Neural cell (in vitro differentiated cells): ENCODE measurements around the gene LOXL4. TPM values are rescaled to one million over a fixed set of nuclear protein-coding genes. Genes with fewer than 3 reads are reported as not detected.

Experiments
- H2AFZ ChIP-seq: fragments of 200-600, 300-800 bp; sonication (generic), shearing (Covaris generic); 2 replicates; pipeline ENCODE4 v1.6.0; 2014; ENCODE audit warnings: low read depth, mild to moderate bottlenecking, antibody characterized with exemption, low read length, moderate library complexity
- H3F3A ChIP-seq: fragments of 200-600 bp; shearing (Covaris generic); 2 replicates; pipeline ENCODE4 v1.6.1; 2016; ENCODE audit warnings: mild to moderate bottlenecking, moderate library complexity, mixed read lengths, antibody characterized with exemption, low read length; ENCODE audit not compliant: insufficient read depth, poor library complexity, severe bottlenecking
- H3K27ac ChIP-seq: fragments of 200-600, 300-800 bp; sonication (generic), shearing (Covaris generic); 2 replicates; pipeline ENCODE4 v1.5.1; 2014; ENCODE audit warnings: mild to moderate bottlenecking, low read length, moderate library complexity
- H3K27me3 ChIP-seq: fragments of 300-800, 200-600 bp; sonication (generic), shearing (Covaris generic); 2 replicates; pipeline ENCODE4 v1.6.0; 2014; ENCODE audit warnings: mild to moderate bottlenecking, low read depth, low read length, moderate library complexity; ENCODE audit not compliant: insufficient read depth
- H3K36me3 ChIP-seq: fragments of 300-800, 200-600 bp; sonication (generic), shearing (Covaris generic); 2 replicates; pipeline ENCODE4 v1.5.1; 2014; ENCODE audit warnings: mild to moderate bottlenecking, antibody characterized with exemption, low read length, moderate library complexity; ENCODE audit not compliant: insufficient read depth
- H3K4me2 ChIP-seq: fragments of 300-800, 200-600 bp; sonication (generic), shearing (Covaris generic); 2 replicates; pipeline ENCODE4 v1.6.0; 2014; ENCODE audit warnings: mild to moderate bottlenecking, low read length
- H3K4me3 ChIP-seq: fragments of 300-800, 200-600 bp; sonication (generic), shearing (Covaris generic); 2 replicates; pipeline ENCODE4 v1.5.1; 2014; ENCODE audit warnings: mild to moderate bottlenecking, low read length, moderate library complexity
- H3K79me2 ChIP-seq: fragments of 200-600 bp; shearing (Covaris generic); replicated peaks from 2 replicates; pipeline ENCODE4 v1.6.0; 2014; ENCODE audit warnings: mild to moderate bottlenecking, low read length, moderate library complexity; ENCODE audit not compliant: insufficient read depth
- H3K9ac ChIP-seq: fragments of 300-800, 200-600 bp; sonication (generic), shearing (Covaris generic); 2 replicates; pipeline ENCODE4 v1.6.1; 2016; ENCODE audit warnings: mild to moderate bottlenecking, low read length, mixed read lengths
- H3K9me2 ChIP-seq: fragments of 200-600 bp; shearing (Covaris generic); 2 replicates; pipeline ENCODE4 v1.6.1; 2016; ENCODE audit warnings: mild to moderate bottlenecking, low read length, mixed read lengths; ENCODE audit not compliant: insufficient read depth
- H3K9me3 ChIP-seq: fragments of 200-600, 300-800 bp; sonication (generic), shearing (Covaris generic); 2 replicates; pipeline ENCODE4 v1.6.1; 2016; ENCODE audit warnings: mild to moderate bottlenecking, mixed run types, low read length, moderate library complexity, mixed read lengths
- H4K20me1 ChIP-seq: fragments of 200-600 bp; shearing (Covaris generic); 2 replicates; pipeline ENCODE4 v1.6.1; 2016; ENCODE audit warnings: mild to moderate bottlenecking, mixed run types; ENCODE audit not compliant: insufficient read depth
- CTCF ChIP-seq: fragments of 450-650 bp; IDR thresholded peaks from 2 replicates; pipeline ENCODE4 v1.5.1; 2014; ENCODE audit warnings: antibody characterized with exemption, mild to moderate bottlenecking, moderate library complexity; ENCODE audit not compliant: poor library complexity, severe bottlenecking
- EP300 ChIP-seq: fragments of 450-650 bp; conservative IDR thresholded peaks from 2 replicates; pipeline ENCODE4 v1.6.1; 2014; ENCODE audit warnings: antibody characterized with exemption, mild to moderate bottlenecking, moderate library complexity; ENCODE audit not compliant: poor library complexity, severe bottlenecking
- EZH2 ChIP-seq: fragments of 200-600, 300-800 bp; shearing (Covaris generic), sonication (generic); IDR thresholded peaks from 2 replicates; pipeline ENCODE4 v1.6.1; 2014; ENCODE audit warnings: antibody characterized with exemption, low read length, borderline replicate concordance, mild to moderate bottlenecking; ENCODE audit not compliant: insufficient read depth, poor library complexity, severe bottlenecking
- MXI1 ChIP-seq: fragments of 450-650 bp; conservative IDR thresholded peaks from 2 replicates; pipeline ENCODE4 v1.6.1; 2014; ENCODE audit warnings: antibody characterized with exemption, mild to moderate bottlenecking; ENCODE audit not compliant: poor library complexity, severe bottlenecking
- POLR2AphosphoS5 ChIP-seq: IDR thresholded peaks from 2 replicates; pipeline ENCODE4 v1.6.1; 2012
- RAD21 ChIP-seq: fragments of 450-650 bp; conservative IDR thresholded peaks from 2 replicates; pipeline ENCODE4 v1.6.1; 2014; ENCODE audit warnings: antibody characterized with exemption, mild to moderate bottlenecking, moderate library complexity
- REST ChIP-seq: IDR thresholded peaks from 2 replicates; pipeline ENCODE4 v1.6.1; 2012; ENCODE audit warnings: borderline replicate concordance
- SMC3 ChIP-seq: fragments of 450-650 bp; conservative IDR thresholded peaks from 2 replicates; pipeline ENCODE4 v1.6.1; 2014; ENCODE audit warnings: antibody characterized with exemption, mild to moderate bottlenecking, moderate library complexity; ENCODE audit not compliant: poor library complexity
- TAF1 ChIP-seq: IDR thresholded peaks from 2 replicates; pipeline ENCODE4 v1.6.1; 2012; ENCODE audit warnings: low read depth
- polyA plus RNA-seq: library from polyadenylated mRNA; depleted of rRNA; stranded (reverse); fragments of >200 nt; gene quantifications from 2 replicates; pipeline ENCODE4 v1.2.3, GENCODE V29; 2014

Gene LOXL4
- polyA plus RNA-seq, 1 donor from 2014 or later: not detected

GRCh38 chr10:98267069-98267893 lies 713 bp downstream of the LOXL4 start:
- Histone ChIP-seq H2AFZ (no peak overlapping the region), H4K20me1 (no peaks in the 10 kb centered on the region), H3K4me3 (no peak overlapping the region), H3K27ac (no peak overlapping the region), H3F3A (no peaks in the 10 kb centered on the region), H3K9me3 (no peaks in the 10 kb centered on the region), H3K36me3 (no peaks in the 10 kb centered on the region), H3K4me2 (no peak overlapping the region), H3K79me2 (no peaks in the 10 kb centered on the region), H3K9me2 (no peaks in the 10 kb centered on the region), H3K27me3 (no peaks in the 10 kb centered on the region), H3K9ac (no peak overlapping the region)
- TF ChIP-seq TAF1 (no peak), EP300 (no peak), POLR2AphosphoS5 (no peak), MXI1 (no peak), REST (no peak), EZH2 (no peak), CTCF (no peak), SMC3 (no peak), RAD21 (no peak)

- Histone ChIP-seq H3K9ac (no peak overlapping the region), H3K4me3 (no peak overlapping the region), H3K4me2 (no peak overlapping the region), H3K9me3 (no peaks in the 10 kb centered on the region), H3F3A (no peaks in the 10 kb centered on the region), H4K20me1 (no peaks in the 10 kb centered on the region), H3K9me2 (no peaks in the 10 kb centered on the region), H2AFZ (no peak overlapping the region), H3K27ac (no peak overlapping the region), H3K27me3 (no peaks in the 10 kb centered on the region), H3K36me3 (no peaks in the 10 kb centered on the region), H3K79me2 (no peaks in the 10 kb centered on the region)
- TF ChIP-seq REST (no peak), RAD21 (no peak), EZH2 (no peak), CTCF (no peak), POLR2AphosphoS5 (no peak), EP300 (no peak), TAF1 (no peak), SMC3 (no peak), MXI1 (no peak)
These were observed 1.3 kb downstream of the LOXL4 start for GRCh38 chr10:98266647-98267046.
